Measurements from ENCODE around the gene NSMF.

DNA sequence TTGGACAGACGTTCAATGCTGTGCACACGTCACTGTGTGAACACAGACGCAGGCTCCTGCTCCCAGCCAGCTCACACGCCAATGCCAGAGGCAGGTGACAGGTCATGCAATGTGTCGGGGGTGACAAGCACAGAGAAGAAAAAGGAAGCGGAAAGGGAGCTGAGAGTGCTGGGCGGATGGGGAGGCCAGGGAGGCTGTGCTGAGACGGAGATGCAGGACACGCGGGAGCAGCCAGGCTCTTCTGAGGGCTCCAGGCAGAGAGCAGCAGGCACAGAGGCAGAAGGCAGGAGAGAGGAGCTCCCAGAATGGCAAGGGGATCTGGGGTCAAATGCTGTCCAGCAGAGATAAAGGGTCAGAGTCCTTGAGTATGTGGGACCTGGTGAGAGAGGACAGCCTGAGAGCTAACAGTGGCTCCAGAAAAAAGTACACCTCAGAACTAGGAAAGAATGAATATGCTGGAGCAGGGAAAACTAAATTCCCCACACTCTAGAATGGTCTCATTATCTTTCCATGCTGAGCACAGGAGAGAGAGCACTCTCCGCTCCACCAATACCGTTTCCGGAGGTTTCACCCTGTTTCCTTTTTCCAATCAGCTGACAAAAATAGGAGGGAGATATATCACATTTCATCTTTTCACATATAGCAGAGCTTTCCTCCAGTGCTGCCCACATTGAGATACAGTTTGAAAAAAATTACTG, 32.8 kb upstream of the NSMF start:
- TF ChIP-seq, protein P1, sequence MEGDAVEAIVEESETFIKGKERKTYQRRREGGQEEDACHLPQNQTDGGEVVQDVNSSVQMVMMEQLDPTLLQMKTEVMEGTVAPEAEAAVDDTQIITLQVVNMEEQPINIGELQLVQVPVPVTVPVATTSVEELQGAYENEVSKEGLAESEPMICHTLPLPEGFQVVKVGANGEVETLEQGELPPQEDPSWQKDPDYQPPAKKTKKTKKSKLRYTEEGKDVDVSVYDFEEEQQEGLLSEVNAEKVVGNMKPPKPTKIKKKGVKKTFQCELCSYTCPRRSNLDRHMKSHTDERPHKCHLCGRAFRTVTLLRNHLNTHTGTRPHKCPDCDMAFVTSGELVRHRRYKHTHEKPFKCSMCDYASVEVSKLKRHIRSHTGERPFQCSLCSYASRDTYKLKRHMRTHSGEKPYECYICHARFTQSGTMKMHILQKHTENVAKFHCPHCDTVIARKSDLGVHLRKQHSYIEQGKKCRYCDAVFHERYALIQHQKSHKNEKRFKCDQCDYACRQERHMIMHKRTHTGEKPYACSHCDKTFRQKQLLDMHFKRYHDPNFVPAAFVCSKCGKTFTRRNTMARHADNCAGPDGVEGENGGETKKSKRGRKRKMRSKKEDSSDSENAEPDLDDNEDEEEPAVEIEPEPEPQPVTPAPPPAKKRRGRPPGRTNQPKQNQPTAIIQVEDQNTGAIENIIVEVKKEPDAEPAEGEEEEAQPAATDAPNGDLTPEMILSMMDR (IDR thresholded peaks at IDR 0.05 in 2 of 3, conservative IDR thresholded peaks at IDR 0.05 in 1 of 3; ENCODE audit: control insufficient read depth in 2 of 3, extremely low read depth in 1 of 3, insufficient read depth in 1 of 3, low read depth in 3 of 3, low read length in 3 of 3), result no peak
- TF ChIP-seq EZH2 (IDR thresholded peaks at IDR 0.05; ENCODE audit: borderline replicate concordance, control insufficient read depth, low read depth, low read length) (no peak), POLR2A (IDR thresholded peaks at IDR 0.05; ENCODE audit: low read depth, low read length) (no peak), BRCA1 (IDR thresholded peaks at IDR 0.05; ENCODE audit: low read depth, low read length) (no peak), ZNF24 (IDR thresholded peaks at IDR 0.05) (no peak), JUND (IDR thresholded peaks at IDR 0.05; ENCODE audit: low read depth, low read length) (no peak)
